ENCODE results near the gene MYMK.

The MYMK gene

GRCh38 chr9:133513214-133514100 lies 11.3 kb downstream of the MYMK start:
- Histone ChIP-seq H2AFZ (ENCODE audit: low read length) (no peak overlapping the region), H3K9me3 (replicated peaks in 1 of 2; ENCODE audit: control insufficient read depth in 2 of 2, insufficient read depth in 1 of 2, low read depth in 1 of 2, low read length in 2 of 2) (peaks cover 0 to 9% of the 10 kb centered on the region in 2 donors), H3K27ac (replicated peaks; ENCODE audit: low read length) (no peak overlapping the region), H2BK15ac (ENCODE audit: low read length) (peak overlapping the region; percentile 72), H3K79me1 (ENCODE audit: low read depth, low read length) (peaks cover 9% of the 10 kb centered on the region), H3K4ac (ENCODE audit: low read length) (no peak overlapping the region), H2BK5ac (ENCODE audit: low read length) (peak overlapping the region; percentile 4), H3K4me3 (ENCODE audit: low read length in 2 of 2) (no peak overlapping the region), H3K14ac (ENCODE audit: low read length) (no peak overlapping the region), H2BK12ac (ENCODE audit: low read length) (no peak overlapping the region), H4K91ac (ENCODE audit: low read depth, low read length, poor library complexity) (no peak overlapping the region), H3K4me2 (ENCODE audit: insufficient read depth, low read length, poor library complexity, severe bottlenecking) (no peak overlapping the region), H3K9ac (ENCODE audit: low read depth, low read length, poor library complexity) (no peak overlapping the region), H2AK5ac (ENCODE audit: low read depth, low read length) (peak overlapping the region; percentile 76), H4K8ac (ENCODE audit: low read depth, low read length) (no peak overlapping the region), H3K4me1 (ENCODE audit: control insufficient read depth in 2 of 2, insufficient read depth in 1 of 2, low read depth in 1 of 2, low read length in 2 of 2) (peaks cover 14 to 18% of the 10 kb centered on the region in 2 donors), H3K27me3 (ENCODE audit: control insufficient read depth in 3 of 3, insufficient read depth in 3 of 3, low read depth in 1 of 3, low read length in 3 of 3) (peaks cover 0 to 8% (median 2%) of the 10 kb centered on the region in 3 experiments), H2BK120ac (ENCODE audit: low read depth, low read length) (no peak overlapping the region), H3K18ac (ENCODE audit: low read length) (peak overlapping the region; percentile 53), H3K23ac (ENCODE audit: low read depth, low read length, poor library complexity) (peak overlapping the region; percentile 40), H3K36me3 (replicated peaks in 1 of 2; ENCODE audit: control insufficient read depth in 2 of 2, insufficient read depth in 2 of 2, low read length in 2 of 2) (peaks cover 0 to 4% of the 10 kb centered on the region in 2 donors)
- DNase-seq (ENCODE audit: low spot score) = no peak
- WGBS, 2 donors (ENCODE audit: extremely low coverage in 2 of 2, insufficient read length in 2 of 2, insufficient replicate concordance in 1 of 2) = no CpG with 5 or more reads among the region's 28 CpGs

DNA sequence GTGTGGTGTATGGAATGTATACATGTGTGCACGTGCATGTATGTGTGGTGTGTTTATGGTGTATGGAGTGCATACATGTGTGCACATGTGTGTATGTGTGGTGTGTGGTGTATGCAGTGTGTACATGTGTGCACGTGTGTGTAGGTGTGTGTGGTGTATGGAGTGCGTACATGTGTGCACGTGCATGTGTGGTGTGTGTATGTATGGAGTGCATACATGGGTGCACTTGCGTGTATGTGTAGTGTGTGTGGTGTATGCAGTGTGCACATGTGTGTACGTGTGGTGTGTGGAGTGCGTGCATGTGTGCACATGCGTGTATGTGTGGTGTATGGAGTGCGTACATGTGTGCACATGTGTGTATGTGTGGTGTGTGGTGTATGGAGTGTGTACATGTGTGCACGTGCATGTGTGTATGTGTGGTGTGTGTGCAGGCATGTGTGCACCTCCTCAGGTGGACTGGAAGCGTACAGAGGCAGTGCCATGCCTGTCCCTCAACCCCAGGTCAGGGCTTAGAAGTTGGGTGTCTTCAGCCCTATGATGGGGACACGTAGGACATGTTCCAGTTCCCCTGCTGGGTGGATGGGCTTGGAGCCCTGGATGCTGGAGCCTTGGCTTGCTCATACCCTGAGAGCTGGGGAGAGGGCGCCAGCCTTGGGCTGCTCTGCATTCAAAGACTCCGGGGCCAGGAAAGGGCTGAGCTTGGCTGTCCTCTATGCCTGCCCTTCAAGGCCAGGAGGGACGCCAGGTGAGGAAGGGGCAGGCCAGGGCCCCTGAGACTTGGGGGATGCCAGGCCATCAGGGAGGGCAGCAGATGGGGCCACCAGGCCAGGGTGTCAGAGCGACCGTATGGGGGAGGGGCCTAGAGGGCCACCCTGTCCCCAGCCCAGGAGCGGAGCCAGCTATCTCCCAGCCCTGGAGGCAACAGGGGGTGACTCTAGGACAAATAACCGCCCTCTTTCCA lies 12.2 kb downstream of the MYMK start:
- Histone ChIP-seq H3K23ac (ENCODE audit: low read depth, low read length, poor library complexity) (peak overlapping the region; percentile 46), H3K36me3 (replicated peaks in 1 of 2; ENCODE audit: control insufficient read depth in 2 of 2, insufficient read depth in 2 of 2, low read length in 2 of 2) (peaks cover 0 to 4% of the 10 kb centered on the region in 2 donors), H4K91ac (ENCODE audit: low read depth, low read length, poor library complexity) (no peak overlapping the region), H4K8ac (ENCODE audit: low read depth, low read length) (peak overlapping the region; percentile 89), H3K18ac (ENCODE audit: low read length) (peak overlapping the region; percentile 20), H2BK12ac (ENCODE audit: low read length) (no peak overlapping the region), H2BK15ac (ENCODE audit: low read length) (peak overlapping the region; percentile 72), H2AK5ac (ENCODE audit: low read depth, low read length) (peak overlapping the region; percentile 76), H2AFZ (ENCODE audit: low read length) (no peak overlapping the region), H2BK5ac (ENCODE audit: low read length) (peak overlapping the region; percentile 4), H3K4ac (ENCODE audit: low read length) (no peak overlapping the region), H3K27ac (replicated peaks; ENCODE audit: low read length) (no peak overlapping the region), H3K9ac (ENCODE audit: low read depth, low read length, poor library complexity) (peak overlapping the region; percentile 82), H3K14ac (ENCODE audit: low read length) (peak overlapping the region; percentile 11), H3K27me3 (ENCODE audit: control insufficient read depth in 3 of 3, insufficient read depth in 3 of 3, low read depth in 1 of 3, low read length in 3 of 3) (peaks cover 0 to 15% (median 2%) of the 10 kb centered on the region in 3 experiments), H2BK120ac (ENCODE audit: low read depth, low read length) (no peak overlapping the region), H3K9me3 (replicated peaks in 1 of 2; ENCODE audit: control insufficient read depth in 2 of 2, insufficient read depth in 1 of 2, low read depth in 1 of 2, low read length in 2 of 2) (peaks cover 0 to 9% of the 10 kb centered on the region in 2 donors), H3K4me3 (ENCODE audit: low read length in 2 of 2) (peak overlapping the region in 1 of 2 donors; percentile 65), H3K4me2 (ENCODE audit: insufficient read depth, low read length, poor library complexity, severe bottlenecking) (no peak overlapping the region), H3K79me1 (ENCODE audit: low read depth, low read length) (peaks cover 9% of the 10 kb centered on the region), H3K4me1 (ENCODE audit: control insufficient read depth in 2 of 2, insufficient read depth in 1 of 2, low read depth in 1 of 2, low read length in 2 of 2) (peaks cover 14 to 18% of the 10 kb centered on the region in 2 donors)
- DNase-seq (ENCODE audit: low spot score) = no peak
- WGBS, 2 donors (ENCODE audit: extremely low coverage in 2 of 2, insufficient read length in 2 of 2, insufficient replicate concordance in 1 of 2) = no CpG with 5 or more reads among the region's 19 CpGs

DNA sequence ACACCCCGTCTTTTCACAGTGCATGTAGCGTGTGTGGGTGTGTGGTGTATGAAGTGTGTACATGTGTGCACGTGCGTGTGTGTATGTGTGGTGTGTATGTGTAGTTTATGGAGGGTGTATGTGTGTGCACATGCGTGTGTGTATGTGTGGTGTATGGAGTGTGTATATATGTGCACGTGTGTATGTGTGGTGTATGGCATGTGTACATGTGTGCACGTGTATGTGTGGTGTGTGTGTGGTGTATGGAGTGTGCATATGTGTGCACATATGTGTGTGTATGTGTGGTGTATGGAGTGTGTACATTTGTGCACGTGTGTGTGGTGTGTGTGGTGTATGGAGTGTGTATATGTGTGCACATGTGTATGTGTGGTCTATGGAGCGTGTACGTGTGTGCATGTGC lies 13.2 kb downstream of the MYMK start:
- Histone ChIP-seq H2AK5ac (ENCODE audit: low read depth, low read length) (no peak overlapping the region), H3K4me3 (ENCODE audit: low read length in 2 of 2) (peak overlapping the region in 1 of 2 donors; percentile 65)
- no peak for DNase-seq (ENCODE audit: low spot score)

More for the DNA sequence above, 13.2 kb downstream of the MYMK start:
- no peak overlapping the region for H3K27ac ChIP-seq (replicated peaks; ENCODE audit: low read length)
- H3K36me3 ChIP-seq (replicated peaks in 1 of 2; ENCODE audit: control insufficient read depth in 2 of 2, insufficient read depth in 2 of 2, low read length in 2 of 2) = peaks cover 0 to 4% of the 10 kb centered on the region in 2 donors
- no peak overlapping the region for H3K18ac ChIP-seq (ENCODE audit: low read length)
- H2AFZ ChIP-seq (ENCODE audit: low read length) = no peak overlapping the region
- no peak overlapping the region for H3K23ac ChIP-seq (ENCODE audit: low read depth, low read length, poor library complexity)
- peaks cover 0 to 9% of the 10 kb centered on the region in 2 donors for H3K9me3 ChIP-seq (replicated peaks in 1 of 2; ENCODE audit: control insufficient read depth in 2 of 2, insufficient read depth in 1 of 2, low read depth in 1 of 2, low read length in 2 of 2)
- H2BK15ac ChIP-seq (ENCODE audit: low read length) = no peak overlapping the region
- H3K79me1 ChIP-seq (ENCODE audit: low read depth, low read length) = peaks cover 9% of the 10 kb centered on the region
- no peak overlapping the region for H2BK5ac ChIP-seq (ENCODE audit: low read length)
- peak overlapping the region; percentile 47 for H4K91ac ChIP-seq (ENCODE audit: low read depth, low read length, poor library complexity)
- H4K8ac ChIP-seq (ENCODE audit: low read depth, low read length) = no peak overlapping the region
- no peak overlapping the region for H2BK12ac ChIP-seq (ENCODE audit: low read length)
- H3K4ac ChIP-seq (ENCODE audit: low read length) = no peak overlapping the region
- H3K27me3 ChIP-seq (ENCODE audit: control insufficient read depth in 3 of 3, insufficient read depth in 3 of 3, low read depth in 1 of 3, low read length in 3 of 3) = peaks cover 0 to 22% (median 2%) of the 10 kb centered on the region in 3 experiments
- peak overlapping the region; percentile 10 for H3K14ac ChIP-seq (ENCODE audit: low read length)
- 100% methylated on average over 2 to 3 of the region's 10 CpGs for WGBS, 2 donors (ENCODE audit: extremely low coverage in 2 of 2, insufficient read length in 2 of 2, insufficient replicate concordance in 1 of 2)
- H3K9ac ChIP-seq (ENCODE audit: low read depth, low read length, poor library complexity) = peak overlapping the region; percentile 82
- peaks cover 14 to 18% of the 10 kb centered on the region in 2 donors for H3K4me1 ChIP-seq (ENCODE audit: control insufficient read depth in 2 of 2, insufficient read depth in 1 of 2, low read depth in 1 of 2, low read length in 2 of 2)
- H2BK120ac ChIP-seq (ENCODE audit: low read depth, low read length) = no peak overlapping the region
- no peak overlapping the region for H3K4me2 ChIP-seq (ENCODE audit: insufficient read depth, low read length, poor library complexity, severe bottlenecking)
